ENCODE results near the gene SEPTIN12. TPM values are rescaled to one million over a fixed set of nuclear protein-coding genes. Genes with fewer than 3 reads are reported as not detected.

The SEPTIN12 gene
- total and polyA plus RNA-seq, 2 donors, result 0.14 TPM; not detected in 1

DNA sequence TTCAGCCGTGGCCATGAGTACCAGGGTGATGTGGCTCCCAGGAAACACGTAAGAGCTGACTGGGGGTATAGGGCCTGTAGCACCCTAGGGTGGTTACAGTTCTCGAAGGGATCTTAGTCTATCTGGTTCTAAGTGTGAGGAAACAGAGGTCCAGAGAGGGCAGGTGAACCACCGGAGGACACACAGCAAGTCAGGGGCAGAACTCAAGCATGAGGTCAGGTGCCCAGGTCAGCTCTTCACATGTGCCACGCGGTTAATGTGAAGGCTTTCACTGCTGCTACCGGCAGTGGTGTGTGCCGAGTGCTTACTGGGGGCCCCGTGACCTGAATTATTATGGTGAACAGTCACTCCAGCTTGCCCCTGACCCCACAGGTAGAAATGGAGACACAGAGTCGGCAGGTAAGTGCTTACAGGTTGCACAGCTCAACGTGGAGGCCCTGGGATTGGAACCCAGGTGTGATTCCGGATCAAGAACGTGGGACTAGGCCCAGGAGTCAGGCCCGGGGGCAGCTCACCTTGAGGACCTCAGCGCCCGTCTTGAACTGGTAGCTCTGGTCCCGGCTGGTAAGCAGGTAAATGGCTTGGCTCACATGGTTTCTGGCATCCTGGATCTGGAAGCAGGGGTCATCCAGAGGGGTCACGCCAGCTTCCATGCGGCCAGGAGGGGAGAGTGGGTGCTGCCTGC lies 11.2 kb upstream of the SEPTIN12 start:
- no peak overlapping the region for H3K27ac ChIP-seq (ENCODE audit: low read depth in 1 of 2, low read length in 1 of 2)
- no peak overlapping the region for H3K4me3 ChIP-seq (ENCODE audit: low read length in 2 of 2)
- peaks cover 7 to 24% of the 10 kb centered on the region in 2 donors for H3K4me1 ChIP-seq (ENCODE audit: control insufficient read depth in 2 of 2, insufficient read depth in 2 of 2, low read length in 2 of 2)
- peaks cover 6 to 13% of the 10 kb centered on the region in 2 donors for H3K36me3 ChIP-seq (ENCODE audit: control insufficient read depth in 2 of 2, insufficient read depth in 2 of 2, low read length in 1 of 2)
- WGBS, result 97% methylated on average over 19 of the region's 19 CpGs
- DNase-seq (ENCODE audit: low read depth in 6 of 9, low spot score in 9 of 9), result no peak
- peaks cover 0 to 5% of the 10 kb centered on the region in 2 donors for H3K9me3 ChIP-seq (ENCODE audit: control insufficient read depth in 2 of 2, insufficient read depth in 1 of 2, low read length in 1 of 2)
- no peaks in the 10 kb centered on the region for H3K27me3 ChIP-seq (ENCODE audit: control insufficient read depth in 2 of 2, insufficient read depth in 1 of 2, low read length in 1 of 2)

DNA sequence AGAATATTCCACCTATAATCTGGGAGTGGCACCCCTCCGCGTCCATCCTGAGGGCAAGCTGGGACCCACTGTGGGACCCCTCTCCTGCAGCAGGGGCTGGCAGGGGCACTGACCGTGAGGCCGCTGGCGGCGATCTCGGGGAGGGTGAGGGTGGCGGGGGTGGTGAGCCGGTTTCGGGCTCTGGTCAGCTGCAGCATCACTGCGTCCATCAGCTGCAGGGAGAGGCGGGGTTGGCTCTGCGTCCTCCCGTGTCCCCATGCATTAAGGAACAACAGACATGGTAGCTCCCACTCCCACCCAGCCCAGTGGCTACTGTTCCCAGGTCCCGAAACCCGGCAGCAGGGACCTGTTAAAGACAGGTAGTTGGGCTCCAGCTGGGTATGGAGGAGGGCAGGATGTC lies 10.3 kb upstream of the SEPTIN12 start:
- Histone ChIP-seq H3K27ac (ENCODE audit: low read depth in 1 of 2, low read length in 1 of 2) (no peak overlapping the region), H3K9me3 (ENCODE audit: control insufficient read depth in 2 of 2, insufficient read depth in 1 of 2, low read length in 1 of 2) (peaks cover 0 to 5% of the 10 kb centered on the region in 2 donors), H3K4me1 (ENCODE audit: control insufficient read depth in 2 of 2, insufficient read depth in 2 of 2, low read length in 2 of 2) (peaks cover 7 to 22% of the 10 kb centered on the region in 2 donors), H3K4me3 (ENCODE audit: low read length in 2 of 2) (no peak overlapping the region), H3K27me3 (ENCODE audit: control insufficient read depth in 2 of 2, insufficient read depth in 1 of 2, low read length in 1 of 2) (no peaks in the 10 kb centered on the region), H3K36me3 (ENCODE audit: control insufficient read depth in 2 of 2, insufficient read depth in 2 of 2, low read length in 1 of 2) (peaks cover 2 to 7% of the 10 kb centered on the region in 2 donors)
- 98% methylated on average over 16 of the region's 16 CpGs for WGBS
- no peak for DNase-seq (ENCODE audit: low read depth in 6 of 9, low spot score in 9 of 9)

DNA sequence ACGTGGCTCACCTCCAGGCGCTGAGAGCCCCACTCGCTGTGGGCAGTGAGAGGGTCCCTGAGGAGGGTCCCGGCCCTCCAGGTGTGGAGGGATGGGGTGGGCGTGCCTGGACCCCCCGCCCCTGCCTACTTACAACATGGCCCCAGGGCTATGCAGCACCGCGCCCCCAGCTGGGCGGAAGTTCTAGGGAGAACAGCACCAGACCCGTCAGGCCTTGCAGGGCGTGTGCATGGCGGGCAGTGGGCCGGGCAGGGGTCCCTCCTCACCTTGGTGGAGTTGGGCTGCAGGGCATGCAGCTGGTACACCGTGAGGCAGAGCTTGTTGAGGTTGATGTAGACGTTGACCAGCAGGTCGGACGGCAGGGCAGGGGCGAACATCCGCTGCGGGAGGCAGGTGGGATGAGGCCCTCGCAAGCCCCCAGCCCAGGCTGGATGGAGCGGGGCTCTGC lies 9.7 kb upstream of the SEPTIN12 start:
- WGBS, result 98% methylated on average over 22 of the region's 22 CpGs
- Histone ChIP-seq H3K4me1 (ENCODE audit: control insufficient read depth in 2 of 2, insufficient read depth in 2 of 2, low read length in 2 of 2) (peaks cover 7 to 20% of the 10 kb centered on the region in 2 donors), H3K9me3 (ENCODE audit: control insufficient read depth in 2 of 2, insufficient read depth in 1 of 2, low read length in 1 of 2) (peaks cover 0 to 5% of the 10 kb centered on the region in 2 donors), H3K4me3 (ENCODE audit: low read length in 2 of 2) (no peak overlapping the region), H3K27me3 (ENCODE audit: control insufficient read depth in 2 of 2, insufficient read depth in 1 of 2, low read length in 1 of 2) (no peaks in the 10 kb centered on the region), H3K36me3 (ENCODE audit: control insufficient read depth in 2 of 2, insufficient read depth in 2 of 2, low read length in 1 of 2) (peaks cover 2 to 7% of the 10 kb centered on the region in 2 donors), H3K27ac (ENCODE audit: low read depth in 1 of 2, low read length in 1 of 2) (no peak overlapping the region)
- DNase-seq (ENCODE audit: low read depth in 6 of 9, low spot score in 9 of 9), result no peak

DNA sequence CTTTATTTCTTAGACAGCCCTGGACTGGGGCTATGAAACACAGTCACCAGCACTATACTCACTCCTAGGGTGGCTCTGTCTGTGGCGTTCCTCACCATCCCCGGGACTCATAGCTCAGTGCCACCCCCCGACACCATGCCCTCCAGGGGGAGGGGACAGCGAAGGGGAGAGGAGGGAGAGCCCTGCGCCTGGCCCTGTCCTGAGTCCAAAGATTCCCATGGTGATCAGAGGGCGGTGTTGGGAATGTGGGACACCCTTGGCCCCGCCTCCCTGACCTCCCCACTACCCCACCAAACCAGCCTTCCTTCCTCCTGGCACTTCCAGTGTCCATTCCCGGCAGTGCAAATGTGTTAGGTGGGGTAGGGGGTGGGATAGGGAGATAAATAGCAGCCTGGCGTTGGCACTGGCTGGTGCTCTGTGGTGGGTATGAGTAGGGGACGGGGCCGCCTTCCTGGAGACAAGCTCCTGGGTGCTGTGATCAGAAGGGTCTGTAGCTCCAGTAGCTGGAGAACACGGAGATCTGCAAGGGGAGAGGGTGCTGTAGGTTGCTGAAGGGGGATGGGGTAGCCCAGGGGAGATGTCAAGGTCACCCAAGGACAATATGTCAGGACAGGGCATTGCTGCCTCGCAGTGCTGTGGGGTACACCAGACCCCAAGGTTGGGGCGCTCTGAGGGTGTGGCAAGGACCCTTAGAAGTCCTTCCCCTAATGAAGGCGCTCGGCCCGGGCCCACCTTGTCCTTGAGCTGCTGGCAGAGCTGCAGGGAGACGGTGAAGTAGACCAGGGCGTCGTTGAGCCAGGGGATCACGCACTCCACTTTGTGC lies 9.0 kb upstream of the SEPTIN12 start:
- Histone ChIP-seq H3K27ac (ENCODE audit: low read depth in 1 of 2, low read length in 1 of 2) (no peak overlapping the region), H3K9me3 (ENCODE audit: control insufficient read depth in 2 of 2, insufficient read depth in 1 of 2, low read length in 1 of 2) (peaks cover 0 to 5% of the 10 kb centered on the region in 2 donors), H3K4me3 (ENCODE audit: low read length in 2 of 2) (no peak overlapping the region), H3K27me3 (ENCODE audit: control insufficient read depth in 2 of 2, insufficient read depth in 1 of 2, low read length in 1 of 2) (no peaks in the 10 kb centered on the region), H3K4me1 (ENCODE audit: control insufficient read depth in 2 of 2, insufficient read depth in 2 of 2, low read length in 2 of 2) (peaks cover 7 to 20% of the 10 kb centered on the region in 2 donors), H3K36me3 (ENCODE audit: control insufficient read depth in 2 of 2, insufficient read depth in 2 of 2, low read length in 1 of 2) (peaks cover 2 to 7% of the 10 kb centered on the region in 2 donors)
- DNase-seq (ENCODE audit: low read depth in 6 of 9, low spot score in 9 of 9), result no peak
- WGBS, result 97% methylated on average over 21 of the region's 21 CpGs

DNA sequence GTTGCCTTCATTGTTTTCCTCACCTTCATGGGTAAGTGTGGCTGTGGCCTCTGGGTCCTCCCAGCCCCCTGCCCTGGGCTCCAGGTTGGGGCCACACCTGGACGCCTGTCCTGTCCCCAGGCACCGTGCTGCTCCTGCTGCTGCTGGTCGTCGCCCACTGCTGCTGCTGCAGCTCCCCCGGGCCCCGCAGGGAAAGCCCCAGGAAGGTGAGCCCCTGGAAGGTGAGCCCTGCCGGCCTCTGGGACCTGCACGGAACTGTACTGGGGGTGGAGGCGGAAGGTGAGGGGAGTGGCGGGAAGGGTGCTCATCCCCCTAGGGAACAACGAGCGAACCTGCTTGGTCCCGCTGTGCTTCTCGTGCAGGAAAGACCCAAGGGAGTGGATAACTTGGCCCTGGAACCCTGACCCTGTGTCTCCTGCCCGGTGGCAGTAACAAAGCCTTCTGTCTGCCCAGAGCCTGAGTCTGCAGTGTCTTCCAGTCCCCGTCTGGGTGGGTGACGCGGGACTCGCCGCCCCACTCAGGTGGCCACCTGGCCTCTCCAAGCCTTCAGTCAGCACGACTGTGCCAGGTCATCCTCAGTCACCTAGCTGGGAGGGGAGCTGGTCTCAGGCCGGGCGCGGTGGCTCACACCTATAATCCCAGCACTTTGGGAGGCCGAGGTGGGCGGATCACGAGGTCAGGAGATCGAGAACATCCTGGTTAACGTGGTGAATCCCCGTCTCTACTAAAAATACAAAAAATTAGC lies 7.9 kb upstream of the SEPTIN12 start:
- no peak overlapping the region for H3K4me3 ChIP-seq (ENCODE audit: low read length in 2 of 2)
- WGBS, result 98% methylated on average over 30 of the region's 30 CpGs
- peaks cover 2 to 7% of the 10 kb centered on the region in 2 donors for H3K36me3 ChIP-seq (ENCODE audit: control insufficient read depth in 2 of 2, insufficient read depth in 2 of 2, low read length in 1 of 2)
- H3K27me3 ChIP-seq (ENCODE audit: control insufficient read depth in 2 of 2, insufficient read depth in 1 of 2, low read length in 1 of 2), result no peaks in the 10 kb centered on the region
- peaks cover 0 to 11% of the 10 kb centered on the region in 2 donors for H3K4me1 ChIP-seq (ENCODE audit: control insufficient read depth in 2 of 2, insufficient read depth in 2 of 2, low read length in 2 of 2)
- no peak for DNase-seq (ENCODE audit: low read depth in 6 of 9, low spot score in 9 of 9)
- H3K27ac ChIP-seq (ENCODE audit: low read depth in 1 of 2, low read length in 1 of 2), result no peak overlapping the region
- H3K9me3 ChIP-seq (ENCODE audit: control insufficient read depth in 2 of 2, insufficient read depth in 1 of 2, low read length in 1 of 2), result peaks cover 0 to 5% of the 10 kb centered on the region in 2 donors

DNA sequence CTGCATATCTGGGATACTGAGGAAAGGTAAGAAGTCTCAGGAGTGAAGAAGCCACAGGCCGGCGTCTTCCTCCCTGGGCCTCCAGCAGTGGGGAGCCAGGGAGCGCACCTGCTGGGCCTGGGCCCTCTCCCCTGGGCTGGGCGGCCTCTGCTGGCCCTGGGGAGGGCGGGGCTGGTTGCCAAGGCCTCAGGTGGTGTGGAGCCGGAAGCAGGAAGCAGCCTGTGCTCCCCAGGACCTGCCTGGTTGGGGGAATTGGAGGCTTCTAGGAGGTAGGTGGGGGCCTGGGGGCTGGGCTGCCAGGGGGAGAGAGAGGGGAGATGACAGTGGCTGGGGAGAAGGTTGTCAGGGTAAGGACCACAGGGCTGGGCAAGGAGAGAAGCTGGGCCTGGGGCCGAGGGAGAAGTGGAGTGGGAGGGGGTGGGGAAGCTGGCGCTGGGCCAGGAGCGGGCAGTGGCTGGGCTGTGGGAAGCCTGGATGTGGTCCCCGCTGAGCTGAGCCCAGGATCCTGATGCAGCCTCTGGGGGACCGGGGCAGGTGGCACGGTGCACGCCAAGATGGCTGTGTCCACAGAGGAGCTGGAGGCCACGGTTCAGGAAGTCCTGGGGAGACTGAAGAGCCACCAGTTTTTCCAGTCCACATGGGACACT lies 7.2 kb upstream of the SEPTIN12 start, which contains the start of gene SMIM22:
SMIM22 (plus strand) TSS at position 189 of the 647 bp plus-strand sequence; CDS start at position 555, 366 bp downstream.
- no peak within 1 kb of the TSS for H3K27ac ChIP-seq (ENCODE audit: low read depth in 1 of 2, low read length in 1 of 2)
- no peak within 1 kb of the TSS for H3K4me3 ChIP-seq (ENCODE audit: low read length in 2 of 2)
- no peaks in the 10 kb centered on the region for H3K27me3 ChIP-seq (ENCODE audit: control insufficient read depth in 2 of 2, insufficient read depth in 1 of 2, low read length in 1 of 2)
- DNase-seq (ENCODE audit: low read depth in 6 of 9, low spot score in 9 of 9), result no peak
- WGBS, result 95% methylated on average over 14 of the region's 14 CpGs
- peaks cover 0 to 5% of the 10 kb centered on the region in 2 donors for H3K4me1 ChIP-seq (ENCODE audit: control insufficient read depth in 2 of 2, insufficient read depth in 2 of 2, low read length in 2 of 2)
- H3K36me3 ChIP-seq (ENCODE audit: control insufficient read depth in 2 of 2, insufficient read depth in 2 of 2, low read length in 1 of 2), result peaks cover 2 to 7% of the 10 kb centered on the region in 2 donors
- peaks cover 0 to under 1% of the 10 kb centered on the region in 2 donors for H3K9me3 ChIP-seq (ENCODE audit: control insufficient read depth in 2 of 2, insufficient read depth in 1 of 2, low read length in 1 of 2)

DNA sequence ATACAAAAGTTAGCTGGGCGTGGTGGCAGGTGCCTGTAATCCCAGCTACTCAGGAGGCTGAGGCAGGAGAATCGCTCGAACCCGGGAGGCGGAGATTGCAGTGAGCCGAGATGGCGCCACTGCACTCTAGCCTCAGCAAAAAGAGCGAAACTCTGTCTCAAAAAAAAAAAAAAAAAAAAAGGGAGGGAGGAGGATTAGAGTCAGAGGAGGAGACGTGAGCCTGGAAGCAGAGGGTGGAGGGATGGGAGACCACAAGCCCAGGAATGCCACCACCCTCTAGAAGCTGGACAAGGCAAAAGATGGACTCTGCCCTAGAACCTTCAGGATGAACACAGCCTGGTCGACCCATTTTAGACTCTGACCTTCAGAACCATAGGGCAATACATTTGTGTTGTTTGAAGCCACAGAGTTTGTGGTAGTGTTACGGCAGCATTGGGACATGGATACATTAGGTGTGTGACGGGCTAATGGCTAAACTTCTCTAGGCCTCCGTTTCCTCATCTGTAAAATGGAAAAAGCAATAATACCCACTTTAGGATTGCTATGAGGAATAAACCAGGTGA lies 4.9 kb upstream of the SEPTIN12 start:
- H3K27me3 ChIP-seq (ENCODE audit: control insufficient read depth in 2 of 2, insufficient read depth in 1 of 2, low read length in 1 of 2), result no peaks in the 10 kb centered on the region
- H3K4me1 ChIP-seq (ENCODE audit: control insufficient read depth in 2 of 2, insufficient read depth in 2 of 2, low read length in 2 of 2), result peaks cover 0 to 9% of the 10 kb centered on the region in 2 donors
- H3K9me3 ChIP-seq (ENCODE audit: control insufficient read depth in 2 of 2, insufficient read depth in 1 of 2, low read length in 1 of 2), result no peaks in the 10 kb centered on the region
- WGBS, result 92% methylated on average over 13 of the region's 13 CpGs
- peaks cover 0 to 3% of the 10 kb centered on the region in 2 donors for H3K36me3 ChIP-seq (ENCODE audit: control insufficient read depth in 2 of 2, insufficient read depth in 2 of 2, low read length in 1 of 2)
- H3K27ac ChIP-seq (ENCODE audit: low read depth in 1 of 2, low read length in 1 of 2), result no peak overlapping the region
- DNase-seq (ENCODE audit: low read depth in 6 of 9, low spot score in 9 of 9), result no peak
- H3K4me3 ChIP-seq (ENCODE audit: low read length in 2 of 2), result no peak overlapping the region

DNA sequence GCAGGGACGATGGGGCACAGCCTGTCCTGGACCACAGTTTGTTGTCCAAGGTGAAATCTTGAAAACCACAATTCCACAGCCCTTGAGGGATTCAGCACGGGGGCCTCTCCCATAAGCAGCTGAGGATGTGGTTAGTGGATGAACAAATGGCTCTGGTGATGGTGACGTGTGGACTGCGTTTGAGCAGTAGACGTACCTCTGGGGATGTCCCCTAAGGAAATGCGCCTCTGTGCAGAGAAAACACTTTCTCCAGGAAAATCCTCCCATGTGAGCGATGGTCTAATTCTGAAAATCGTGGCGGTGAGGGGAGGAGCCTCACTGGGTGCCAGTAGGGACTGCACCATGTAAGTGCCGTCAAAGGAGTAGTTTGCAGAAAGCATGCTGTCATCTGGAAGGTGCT lies 2.7 kb upstream of the SEPTIN12 start:
- H3K4me3 ChIP-seq (ENCODE audit: low read length in 2 of 2), result no peak overlapping the region
- no peak overlapping the region for H3K27ac ChIP-seq (ENCODE audit: low read depth in 1 of 2, low read length in 1 of 2)
- H3K4me1 ChIP-seq (ENCODE audit: control insufficient read depth in 2 of 2, insufficient read depth in 2 of 2, low read length in 2 of 2), result peaks cover 0 to 14% of the 10 kb centered on the region in 2 donors
- no peaks in the 10 kb centered on the region for H3K36me3 ChIP-seq (ENCODE audit: control insufficient read depth in 2 of 2, insufficient read depth in 2 of 2, low read length in 1 of 2)
- H3K27me3 ChIP-seq (ENCODE audit: control insufficient read depth in 2 of 2, insufficient read depth in 1 of 2, low read length in 1 of 2), result no peaks in the 10 kb centered on the region
- 71% methylated on average over 10 of the region's 10 CpGs for WGBS
- no peak for DNase-seq (ENCODE audit: low read depth in 6 of 9, low spot score in 9 of 9)
- no peaks in the 10 kb centered on the region for H3K9me3 ChIP-seq (ENCODE audit: control insufficient read depth in 2 of 2, insufficient read depth in 1 of 2, low read length in 1 of 2)
